Eye (tissue), 1 donor: Measurements from ENCODE around the gene THADA.
A peak's percentile ranks its signal among the peaks of the same experiment; 100 is the strongest.

Experiments
- DNase-seq: peaks from one replicate; pipeline ENCODE4 v3.0.0-alpha.2; 2015

THADA gene

DNA sequence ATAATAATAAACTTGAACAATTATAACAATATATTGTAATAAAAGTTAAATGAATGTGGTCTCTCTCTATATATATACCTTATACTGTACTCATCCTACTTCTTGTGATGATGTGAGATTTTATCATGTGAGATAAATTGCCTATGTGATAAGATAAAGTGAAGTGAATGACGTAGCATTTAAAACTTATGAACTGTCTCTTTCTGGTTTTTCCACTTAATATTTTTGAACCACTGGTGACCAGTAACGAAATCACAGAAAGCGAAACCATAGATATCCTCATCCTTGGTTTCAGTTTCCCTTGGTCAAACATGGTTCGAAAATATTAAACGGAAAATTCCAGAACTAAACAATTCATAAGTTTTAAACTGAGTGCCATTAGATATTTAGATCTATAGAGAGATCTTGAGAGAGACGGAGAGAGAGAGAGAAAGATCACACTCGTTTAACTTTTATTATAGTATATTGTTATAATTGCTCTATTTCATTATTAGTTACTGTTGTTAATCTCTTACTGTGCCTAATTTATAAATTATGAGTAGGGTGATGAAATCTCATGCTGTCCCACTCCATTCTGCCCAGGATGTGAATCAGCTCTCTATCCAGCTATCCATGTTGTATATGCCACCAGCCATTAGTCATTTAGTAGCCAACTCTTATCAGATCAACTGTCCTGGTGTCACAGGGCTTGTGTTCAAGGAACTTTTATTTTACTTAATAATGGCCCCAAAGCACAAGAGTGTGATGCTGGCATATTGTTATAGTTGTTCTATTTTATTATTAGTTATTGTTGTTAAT, 156.8 kb downstream of the THADA start:
- DNase-seq = no peak

DNA sequence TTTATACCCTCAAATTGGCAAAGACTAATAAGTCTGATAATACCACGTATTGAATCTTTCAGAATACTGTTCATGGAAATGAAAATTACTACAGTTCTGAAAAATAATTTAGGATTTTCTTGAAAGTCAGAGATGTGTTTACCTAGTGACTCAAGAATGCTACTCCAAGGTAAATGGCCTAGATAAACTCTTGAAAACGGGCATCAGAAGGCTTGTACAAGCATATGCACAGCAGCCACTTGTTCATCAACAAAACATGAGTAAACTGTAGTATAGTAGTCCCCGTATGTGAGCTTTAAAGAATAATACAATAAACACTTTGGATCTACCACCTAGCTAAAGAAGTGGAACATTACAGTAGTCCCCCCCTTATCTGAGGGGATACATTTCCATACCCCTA, 157.5 kb downstream of the THADA start:
- DNase-seq = no peak

DNA sequence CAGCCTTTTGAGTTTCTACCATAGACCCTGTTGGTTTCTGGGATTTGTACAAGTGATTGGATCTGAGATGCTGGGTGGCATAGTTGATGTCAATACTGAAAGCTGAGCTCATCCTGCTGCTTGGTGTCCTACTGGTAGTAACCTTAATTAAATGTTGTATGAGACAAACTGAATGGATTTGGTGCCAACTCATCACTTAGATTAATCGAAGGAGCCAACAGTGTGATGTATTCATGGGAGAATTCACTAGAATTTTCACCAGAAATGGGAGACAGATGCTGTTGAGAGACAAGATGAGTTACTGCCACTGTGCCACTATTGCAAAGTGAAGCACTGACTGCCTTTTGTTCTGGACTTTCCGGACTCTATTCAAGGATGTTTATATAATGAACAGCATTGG, 158.5 kb downstream of the THADA start:
- DNase-seq = no peak

DNA sequence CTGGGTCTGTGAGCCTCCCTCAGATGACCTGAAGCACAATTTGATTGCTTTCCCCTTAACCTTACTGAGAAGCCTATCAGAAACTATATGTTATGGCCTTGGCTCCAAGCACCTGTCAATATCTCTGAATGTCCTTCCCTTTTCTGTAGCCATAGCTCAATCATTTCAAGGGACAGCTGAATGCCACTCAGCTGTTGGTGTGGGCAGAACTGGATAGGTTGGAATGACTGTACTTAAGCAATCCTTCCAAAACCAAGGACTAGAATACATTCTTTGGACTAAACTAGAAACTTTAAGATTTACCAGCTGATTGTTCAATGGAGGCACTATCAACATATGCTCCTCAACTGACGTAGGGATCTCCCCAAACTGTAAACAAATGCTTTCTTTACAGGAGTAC, 159.4 kb downstream of the THADA start:
- DNase-seq = no peak

DNA sequence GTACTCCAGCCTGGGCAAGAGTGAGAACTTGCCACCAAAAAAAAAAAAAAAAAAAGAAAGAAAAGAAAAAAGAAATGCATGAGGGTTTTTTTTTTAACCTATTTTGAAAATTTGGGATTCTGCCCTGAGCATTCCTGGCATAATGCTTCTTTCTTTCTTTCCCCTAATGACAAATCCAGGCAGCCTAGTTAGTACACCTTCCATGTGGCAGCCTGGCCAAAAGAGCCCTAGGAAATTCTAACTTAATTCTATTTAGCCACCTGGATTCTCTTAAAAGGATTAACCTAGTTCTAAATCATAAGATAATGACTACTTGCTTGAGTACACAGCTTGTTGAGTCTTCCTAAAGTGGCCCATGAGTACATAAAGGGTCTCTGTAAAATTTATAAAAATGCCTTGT, 160.1 kb downstream of the THADA start:
- DNase-seq = no peak

DNA sequence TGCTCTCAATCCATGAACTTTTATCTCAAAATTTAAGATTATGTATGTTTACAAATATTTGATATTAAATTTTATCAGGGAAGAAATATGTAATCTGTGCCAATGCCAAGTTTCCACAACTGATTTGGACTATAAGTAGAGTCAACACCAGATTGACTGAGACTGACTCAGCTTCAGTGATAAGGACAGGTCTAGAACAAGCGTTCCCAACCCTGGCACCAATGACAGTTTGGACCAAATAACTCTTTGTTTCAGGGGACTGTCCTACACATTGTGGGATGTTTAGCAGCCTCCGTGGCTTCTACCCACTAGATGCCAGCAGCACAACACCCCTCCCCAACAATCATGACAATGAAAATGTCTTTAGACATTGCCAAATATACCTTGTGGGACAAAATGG, 165.3 kb downstream of the THADA start:
- DNase-seq = no peak

DNA sequence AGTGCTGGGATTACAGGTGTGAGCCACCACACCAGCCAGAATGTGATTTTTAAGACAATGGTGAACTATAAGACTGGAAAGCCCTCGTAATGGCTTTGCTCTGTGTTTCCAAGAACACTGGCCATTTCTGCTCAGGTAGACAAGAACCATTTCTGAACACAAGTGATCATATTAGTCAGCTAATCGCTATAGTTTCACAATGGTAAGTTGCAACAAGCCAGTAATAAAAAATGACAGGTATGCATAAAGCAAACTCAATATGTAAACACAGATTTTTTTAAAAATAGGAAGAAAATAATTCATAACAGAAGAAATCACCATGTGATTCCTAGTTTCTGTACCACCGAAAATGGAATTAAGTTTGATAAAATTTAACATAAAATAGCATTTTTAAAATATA, 166.5 kb downstream of the THADA start:
- DNase-seq = no peak

DNA sequence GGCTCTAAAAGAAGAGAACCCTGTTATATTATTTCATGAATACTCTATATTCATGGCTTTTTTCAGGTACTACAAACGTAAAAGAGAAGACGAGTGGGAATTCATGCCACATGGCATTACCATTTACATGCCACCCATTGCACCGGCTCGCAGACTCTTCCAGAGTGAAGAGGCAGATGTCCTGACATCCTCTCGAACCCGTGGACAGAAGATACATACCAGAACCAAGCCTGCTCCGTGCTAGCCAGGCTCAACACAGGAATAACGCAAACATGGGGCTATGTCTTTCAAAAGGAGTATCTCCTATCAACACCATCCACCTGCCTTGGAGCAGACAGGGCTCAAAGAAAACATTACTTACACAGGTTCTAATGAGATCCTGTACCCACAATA, 168.8 kb downstream of the THADA start:
- DNase-seq = no peak

DNA sequence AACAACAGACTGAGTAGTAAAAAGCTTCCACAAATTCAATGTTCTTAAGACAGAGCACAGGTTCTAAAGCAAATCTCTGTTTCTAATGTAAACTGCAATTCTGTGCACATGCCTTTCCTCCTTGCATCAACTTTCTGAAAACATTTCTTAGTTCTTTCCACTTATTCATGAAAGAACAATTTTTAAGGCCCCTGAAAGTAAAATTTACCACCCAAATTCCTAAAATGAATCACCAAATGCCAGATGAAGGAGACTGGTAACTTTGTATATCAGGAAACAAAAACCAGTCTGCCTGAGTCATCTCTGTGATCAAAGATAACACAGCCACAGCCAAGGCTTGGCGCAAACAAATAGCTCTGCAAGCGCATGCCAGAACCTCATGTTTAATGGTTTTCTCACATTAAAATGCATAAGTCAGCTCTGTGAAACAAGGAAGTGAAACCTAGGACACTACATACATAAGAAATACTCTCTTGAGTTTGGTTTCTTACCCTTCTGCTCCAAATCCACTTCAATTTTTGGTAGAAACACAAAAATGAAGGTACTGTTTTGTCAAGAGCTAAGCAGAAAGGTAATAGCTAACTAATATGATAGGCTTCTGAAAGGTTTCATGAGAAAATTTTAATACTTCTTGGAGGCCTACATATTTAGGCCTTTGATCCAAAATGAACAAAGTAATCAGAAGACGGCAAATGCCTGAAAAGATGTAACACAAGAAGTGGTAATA, 169.4 kb downstream of the THADA start:
- DNase-seq = peak; percentile 52

DNA sequence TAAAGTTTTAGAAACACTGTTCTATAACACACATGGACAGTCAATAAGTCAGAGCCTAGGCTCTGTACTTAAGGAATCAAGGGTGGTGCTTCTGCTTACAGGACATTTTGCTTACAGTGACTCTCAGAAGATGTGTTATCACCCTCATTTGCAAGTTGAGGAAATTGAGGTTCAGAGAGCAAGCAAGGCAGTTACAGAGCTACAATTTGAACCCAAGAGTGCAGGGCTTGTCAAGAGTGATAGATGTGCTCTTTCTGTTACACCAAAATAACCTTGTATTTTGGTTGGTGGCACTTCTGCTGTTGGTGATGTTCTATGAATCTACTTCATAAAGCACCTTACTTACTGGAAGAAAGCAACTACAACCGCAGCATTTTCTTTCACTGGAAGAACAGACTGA, 170.2 kb downstream of the THADA start:
- no peak for DNase-seq

DNA sequence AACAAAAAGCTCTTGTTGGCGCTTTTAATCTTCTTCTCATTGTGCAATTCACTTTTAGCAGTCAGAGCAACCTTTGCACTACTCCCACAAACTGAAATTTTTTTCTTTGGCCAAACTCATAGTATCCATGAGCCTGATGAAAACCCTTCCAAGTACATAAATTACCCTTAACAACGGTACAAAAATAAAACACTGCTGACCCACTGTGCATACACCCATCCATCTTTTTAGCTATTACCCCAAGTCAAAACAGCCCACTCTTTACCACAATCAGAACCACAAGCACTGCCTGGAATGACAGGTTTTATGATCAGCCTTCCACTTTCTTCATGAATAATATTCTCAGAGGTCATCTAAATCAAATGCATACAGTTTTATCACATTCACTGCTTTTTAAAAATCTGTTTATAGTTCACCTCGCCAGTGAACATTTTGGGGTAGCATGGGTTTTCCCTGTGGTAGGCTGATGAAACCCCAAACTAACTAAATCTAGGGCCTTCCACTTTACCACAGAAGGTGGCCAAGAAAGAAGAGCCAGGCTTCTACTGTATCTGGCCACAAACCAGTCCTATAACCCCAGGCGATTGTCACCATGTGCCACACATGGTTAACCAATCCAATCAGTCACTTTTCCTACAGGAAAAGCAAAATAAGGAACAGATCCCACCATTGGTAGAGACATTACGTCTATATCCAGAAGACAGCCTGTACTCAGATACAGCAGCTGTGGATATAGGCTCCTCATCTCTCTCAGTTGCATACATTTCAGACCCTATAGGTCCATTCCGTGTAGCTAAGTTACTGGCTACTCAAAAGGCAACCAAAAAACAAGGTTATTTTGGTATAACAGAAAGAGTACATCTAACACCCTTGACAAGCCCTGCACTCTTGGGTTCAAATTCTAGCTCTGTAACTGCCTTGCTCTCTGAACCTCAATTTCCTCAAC, 171.3 kb downstream of the THADA start:
- DNase-seq = no peak

DNA sequence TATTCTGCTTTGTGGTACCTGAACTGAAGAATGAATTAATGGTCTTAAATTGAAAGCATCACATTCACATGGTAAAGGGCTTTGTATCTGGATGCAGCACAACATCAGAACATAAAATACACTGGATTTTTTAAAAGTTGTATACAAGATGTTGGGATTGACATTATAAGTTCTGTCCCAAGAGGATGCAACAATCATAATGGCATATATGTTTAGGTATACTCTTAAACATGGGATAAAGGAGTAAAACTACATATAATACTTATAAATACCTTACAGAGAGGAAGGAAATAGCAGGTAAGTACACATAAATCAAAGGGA, 171.9 kb downstream of the THADA start:
- DNase-seq = no peak

DNA sequence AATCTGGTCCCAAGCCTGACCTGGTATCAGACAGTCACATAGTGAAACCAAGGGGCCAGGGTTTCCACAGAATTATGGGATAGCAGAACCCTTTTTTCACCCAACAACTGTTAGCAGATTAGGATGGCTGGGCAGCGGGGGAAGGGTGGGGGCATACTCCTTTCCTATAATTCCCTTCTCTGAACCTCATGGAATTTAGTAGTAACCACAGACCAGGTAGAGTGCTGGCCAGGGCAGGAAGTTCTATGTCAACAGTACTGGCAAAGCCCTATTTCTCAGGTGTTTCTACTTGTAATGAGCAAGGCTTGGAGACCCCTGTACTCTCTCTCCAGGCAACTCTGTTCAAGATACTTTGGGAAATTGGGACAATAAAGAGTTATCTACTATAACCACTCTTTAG, 174.6 kb downstream of the THADA start:
- DNase-seq = no peak

DNA sequence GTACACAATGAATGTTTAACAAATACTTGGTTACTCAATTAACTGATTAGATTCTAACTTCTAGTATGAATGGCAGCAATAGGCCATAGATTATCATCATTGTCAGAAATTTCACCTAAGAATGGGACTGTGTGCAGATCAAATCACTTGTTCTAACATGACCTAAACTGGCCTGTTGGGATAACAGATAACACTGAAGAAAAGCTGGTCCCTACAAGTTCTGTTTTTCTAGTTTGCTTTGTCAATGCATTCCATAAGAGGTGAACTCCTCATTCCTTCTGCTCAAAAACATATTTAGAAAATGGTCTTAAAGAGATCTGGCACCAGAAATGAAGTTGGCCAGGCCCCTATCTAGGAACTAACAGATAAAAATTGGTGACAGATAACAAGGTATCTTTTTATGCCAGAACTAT, 175.4 kb downstream of the THADA start:
- no peak for DNase-seq

DNA sequence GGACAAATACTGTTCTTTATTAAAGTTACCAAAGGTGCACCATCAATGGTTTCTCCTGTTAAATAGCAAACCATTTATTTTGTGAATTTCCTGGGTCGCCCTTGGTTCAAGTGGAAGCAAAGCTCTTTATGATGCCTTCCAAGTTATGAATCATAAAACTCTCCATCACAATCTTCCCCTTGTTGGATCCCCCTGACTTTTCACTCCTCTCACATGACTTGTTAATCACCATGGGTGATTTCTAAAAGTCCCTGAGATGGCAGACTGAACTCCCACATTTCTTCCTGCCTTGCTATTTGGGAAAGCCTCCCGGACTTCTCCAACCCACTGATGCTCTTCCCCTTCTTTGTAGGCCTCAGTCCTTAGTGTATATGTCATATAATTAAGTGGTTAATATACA, 176.0 kb downstream of the THADA start:
- no peak for DNase-seq

DNA sequence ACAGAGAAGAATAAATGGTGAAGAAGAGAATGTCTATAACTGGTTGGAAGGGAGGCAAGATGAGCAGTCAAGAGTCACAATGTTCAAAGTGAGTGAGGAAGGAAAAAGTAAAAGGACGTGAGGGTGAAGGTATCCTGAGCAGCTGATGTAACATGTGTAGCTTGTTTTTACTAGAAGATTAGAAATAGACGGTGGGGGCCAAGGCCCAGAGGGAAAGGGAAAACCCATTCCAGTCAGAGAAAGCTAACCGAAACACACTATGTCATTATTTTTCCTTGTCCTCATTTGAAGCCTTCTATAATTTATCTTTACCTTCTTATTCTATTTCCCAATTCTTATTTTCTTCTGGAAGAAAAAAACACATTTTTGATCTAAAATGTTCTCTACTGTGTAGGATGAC, 176.6 kb downstream of the THADA start:
- DNase-seq = no peak

DNA sequence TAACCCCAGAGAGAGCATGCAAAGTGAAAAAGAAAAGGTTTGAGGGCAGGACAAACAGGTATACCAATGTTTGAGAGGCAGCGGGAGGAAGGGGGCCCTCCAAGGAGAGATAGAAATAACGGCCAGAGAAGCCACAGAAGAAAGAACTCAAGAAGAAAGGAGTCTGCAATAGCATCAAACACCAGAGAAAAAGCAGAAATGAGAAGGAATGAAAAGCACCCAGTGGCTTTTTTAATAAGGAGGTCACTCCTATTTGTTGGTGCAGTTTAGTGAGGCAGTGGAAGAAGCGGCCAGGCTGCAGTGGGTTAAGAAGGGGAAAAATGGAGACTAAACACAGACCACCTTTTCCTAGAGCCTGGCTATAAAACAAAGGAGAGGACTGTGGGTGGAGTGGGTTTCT, 177.2 kb downstream of the THADA start:
- no peak for DNase-seq

DNA sequence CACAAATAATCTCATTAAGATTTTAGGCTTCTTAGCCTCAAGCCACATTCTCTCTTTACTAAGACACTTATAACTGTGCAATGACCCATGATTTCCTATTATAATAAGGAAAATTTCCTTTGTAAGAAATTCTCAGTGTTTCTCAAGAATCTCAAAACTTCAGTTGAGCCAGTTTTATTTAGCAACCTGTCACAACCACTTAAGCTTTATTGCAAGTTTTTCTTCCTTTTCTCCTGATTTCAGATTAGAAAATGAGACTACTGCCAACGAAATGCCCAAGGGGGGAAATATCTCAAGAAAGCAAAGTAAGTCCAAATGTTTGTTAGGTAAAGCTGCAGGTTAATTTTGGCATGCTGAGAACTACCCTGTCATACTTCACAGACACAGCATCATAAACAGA, 178.5 kb downstream of the THADA start:
- DNase-seq = peak; percentile 75

DNA sequence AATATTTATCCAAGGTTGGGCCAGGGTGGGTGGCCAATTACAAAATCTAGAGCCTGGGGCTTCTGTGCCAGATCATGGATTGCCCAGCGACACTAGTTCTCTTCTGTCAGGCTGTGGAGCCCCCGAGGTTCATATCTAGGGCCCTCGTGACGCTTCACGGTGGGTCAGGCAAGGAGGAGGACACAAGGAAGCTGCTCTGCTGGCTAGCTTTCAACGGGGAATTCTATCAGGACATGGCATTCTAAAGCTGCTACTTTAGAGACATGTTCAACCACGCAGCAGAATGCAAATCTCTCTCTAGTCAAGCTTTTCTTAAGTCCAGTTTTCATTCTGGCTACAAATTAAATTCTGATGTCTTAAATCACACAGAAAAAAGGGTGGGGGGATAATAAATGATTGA, 180.2 kb downstream of the THADA start:
- DNase-seq = peak; percentile 48

DNA sequence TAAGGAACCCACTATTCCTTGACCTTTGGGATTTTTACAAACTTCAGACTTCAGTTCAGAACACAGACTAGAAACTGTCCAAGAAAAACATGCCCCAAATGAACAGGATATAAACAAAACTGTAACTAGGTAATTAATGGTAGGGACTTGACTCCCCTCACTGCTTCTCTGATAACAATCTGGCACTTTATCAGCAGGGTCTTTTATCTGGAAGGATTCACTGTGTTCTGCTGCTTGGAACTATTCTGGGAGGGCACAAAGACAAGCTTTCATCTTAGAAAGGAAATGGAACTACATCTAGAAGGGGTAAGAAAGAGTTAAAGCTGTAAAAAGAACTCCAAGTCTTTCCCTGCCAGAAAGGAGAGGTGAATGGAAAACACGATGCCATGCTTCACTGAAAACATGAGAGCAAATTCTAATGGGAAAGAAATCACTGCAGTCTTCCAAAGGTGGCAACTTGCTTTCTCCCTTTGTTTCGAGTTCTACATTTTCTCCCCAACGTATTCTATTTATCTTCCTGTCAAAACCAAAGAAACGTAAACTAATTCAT, 181.2 kb downstream of the THADA start:
- DNase-seq = no peak

DNA sequence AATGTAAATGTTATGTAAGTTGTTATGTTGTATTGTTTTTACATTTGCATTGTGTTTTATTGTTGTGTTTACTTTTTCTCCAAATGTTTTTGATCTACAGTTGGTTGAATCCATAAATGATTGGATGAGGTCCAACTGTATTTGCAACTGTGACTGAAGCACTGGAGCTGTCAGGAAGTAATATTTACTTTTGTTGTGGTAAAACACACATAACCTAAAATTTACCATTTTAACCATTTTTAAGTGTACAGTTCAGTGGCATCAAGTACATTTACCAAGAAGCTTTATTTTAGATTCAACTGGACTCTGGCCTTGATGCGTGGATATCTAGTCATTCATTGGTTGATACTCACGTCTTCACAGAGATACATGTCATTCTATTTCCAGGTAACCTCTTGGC, 181.8 kb downstream of the THADA start:
- DNase-seq = no peak

DNA sequence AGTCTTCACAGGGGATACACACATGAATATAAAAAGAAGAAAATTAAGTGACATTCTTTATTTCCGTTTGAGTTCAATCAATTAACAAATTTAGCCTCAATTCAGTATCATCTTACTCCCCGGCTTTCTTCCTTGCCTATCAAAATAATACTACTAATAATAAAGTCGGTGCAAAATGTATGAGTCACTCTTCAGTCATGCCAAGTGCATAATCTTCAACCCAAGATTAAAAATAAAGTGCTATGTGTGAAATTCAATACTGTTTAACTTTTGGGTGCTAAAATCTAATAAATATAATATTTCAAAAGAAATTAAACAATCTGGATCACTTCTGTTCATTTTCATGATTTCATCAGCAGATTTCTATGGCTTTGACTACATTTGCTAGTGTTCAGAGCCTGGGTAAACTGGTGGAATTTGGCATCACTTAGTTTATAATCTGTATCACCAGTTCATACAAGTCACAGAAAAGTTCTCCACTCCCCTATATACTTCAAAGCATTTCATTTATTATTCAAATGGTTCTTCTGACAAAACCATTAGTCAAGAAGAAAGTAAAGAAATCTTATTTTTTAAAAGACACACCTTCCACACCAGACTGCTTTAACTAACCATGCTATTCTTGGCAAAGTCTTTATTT, 183.6 kb downstream of the THADA start:
- no peak for DNase-seq

DNA sequence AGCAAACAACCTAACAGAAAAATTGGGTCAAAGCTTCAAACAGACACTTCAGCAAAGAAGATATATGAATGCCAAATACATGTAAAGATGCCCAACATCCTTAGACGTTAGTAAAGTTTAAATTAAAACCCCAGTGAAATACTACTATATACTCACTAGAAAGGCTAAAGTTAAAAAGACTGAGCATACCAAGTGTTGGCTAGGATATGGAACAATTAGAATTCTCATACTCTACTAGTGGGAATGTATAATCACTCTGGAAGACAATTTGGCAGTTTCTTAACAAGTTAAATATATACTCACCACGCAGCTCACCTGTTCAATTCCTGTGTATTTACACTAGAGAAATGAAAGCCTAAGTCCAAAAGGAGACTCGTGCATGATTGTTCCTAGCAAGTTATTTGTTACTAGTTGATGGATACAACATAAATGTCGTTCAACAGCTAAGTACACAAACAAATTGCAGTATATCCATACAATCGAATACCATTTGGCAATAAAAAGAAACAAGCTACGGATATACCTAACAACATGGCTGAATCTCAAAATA, 185.7 kb downstream of the THADA start:
- no peak for DNase-seq
